ENCODE results near the gene TICAM1.
"Not testable (repeated sequence)": the region's sequence is repeated elsewhere in the genome, so short reads cannot be mapped to it uniquely, and the experiment has no call there.

GRCh38 chr19:4845975-4846374, 14.5 kb upstream of the TICAM1 start:
- TF ChIP-seq, protein P1, sequence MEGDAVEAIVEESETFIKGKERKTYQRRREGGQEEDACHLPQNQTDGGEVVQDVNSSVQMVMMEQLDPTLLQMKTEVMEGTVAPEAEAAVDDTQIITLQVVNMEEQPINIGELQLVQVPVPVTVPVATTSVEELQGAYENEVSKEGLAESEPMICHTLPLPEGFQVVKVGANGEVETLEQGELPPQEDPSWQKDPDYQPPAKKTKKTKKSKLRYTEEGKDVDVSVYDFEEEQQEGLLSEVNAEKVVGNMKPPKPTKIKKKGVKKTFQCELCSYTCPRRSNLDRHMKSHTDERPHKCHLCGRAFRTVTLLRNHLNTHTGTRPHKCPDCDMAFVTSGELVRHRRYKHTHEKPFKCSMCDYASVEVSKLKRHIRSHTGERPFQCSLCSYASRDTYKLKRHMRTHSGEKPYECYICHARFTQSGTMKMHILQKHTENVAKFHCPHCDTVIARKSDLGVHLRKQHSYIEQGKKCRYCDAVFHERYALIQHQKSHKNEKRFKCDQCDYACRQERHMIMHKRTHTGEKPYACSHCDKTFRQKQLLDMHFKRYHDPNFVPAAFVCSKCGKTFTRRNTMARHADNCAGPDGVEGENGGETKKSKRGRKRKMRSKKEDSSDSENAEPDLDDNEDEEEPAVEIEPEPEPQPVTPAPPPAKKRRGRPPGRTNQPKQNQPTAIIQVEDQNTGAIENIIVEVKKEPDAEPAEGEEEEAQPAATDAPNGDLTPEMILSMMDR (IDR thresholded peaks at IDR 0.05), result not testable (repeated sequence)
- TF ChIP-seq POLR2A (IDR thresholded peaks at IDR 0.05), result not testable (repeated sequence)

All from thyroid gland (tissue), 4 donors.